NT2/D1 (cell line): ENCODE results near the gene PPM1A.
"Not testable (repeated sequence)": the region's sequence is repeated elsewhere in the genome, so short reads cannot be mapped to it uniquely, and the experiment has no call there.

Experiments used
- DNase-seq: peaks from one replicate; pipeline ENCODE4 v3.0.0-alpha.2; 2011; ENCODE audit warnings: low read depth, low spot score
- H3K27me3 ChIP-seq: 2 replicates; pipeline ENCODE4 v1.6.0; 2011; ENCODE audit warnings: mild to moderate bottlenecking; ENCODE audit not compliant: insufficient read length, insufficient read depth
- H3K36me3 ChIP-seq: 2 replicates; pipeline ENCODE4 v1.6.1; 2011; ENCODE audit warnings: mild to moderate bottlenecking, low read length, mixed read lengths; ENCODE audit not compliant: insufficient read depth, insufficient read length
- H3K4me1 ChIP-seq: 2 replicates; pipeline ENCODE4 v1.5.1; 2011; ENCODE audit not compliant: insufficient read depth, insufficient read length
- H3K4me3 ChIP-seq: 2 replicates; pipeline ENCODE4 v1.5.1; 2011; ENCODE audit warnings: low read depth; ENCODE audit not compliant: insufficient read length
- H3K9ac ChIP-seq: 2 replicates; pipeline ENCODE4 v1.6.0; 2011; ENCODE audit warnings: low read depth; ENCODE audit not compliant: insufficient read length
- H3K9me3 ChIP-seq: 2 replicates; pipeline ENCODE4 v1.5.1; 2011; ENCODE audit warnings: mild to moderate bottlenecking, low read length; ENCODE audit not compliant: insufficient read depth
- SUZ12 ChIP-seq: IDR thresholded peaks from 2 replicates; pipeline ENCODE4 v1.6.1; 2011; ENCODE audit not compliant: insufficient read length, insufficient read depth; ENCODE audit errors: extremely low read depth
- YY1 ChIP-seq: IDR thresholded peaks from 2 replicates; pipeline ENCODE4 v1.6.1; 2011; ENCODE audit not compliant: insufficient read length, insufficient read depth
- ZNF274 ChIP-seq: IDR thresholded peaks from 2 replicates; pipeline ENCODE4 v1.6.1; 2011; ENCODE audit warnings: mild to moderate bottlenecking, low read depth, low read length

PPM1A gene

GRCh38 chr14:60311417-60311816 lies 62.4 kb downstream of the PPM1A start:
- H3K4me3 ChIP-seq, result no peak overlapping the region
- no peaks in the 10 kb centered on the region for H3K27me3 ChIP-seq
- no peak for DNase-seq
- H3K36me3 ChIP-seq, result no peaks in the 10 kb centered on the region
- peaks cover 8% of the 10 kb centered on the region for H3K4me1 ChIP-seq
- H3K9ac ChIP-seq, result no peak overlapping the region
- TF ChIP-seq SUZ12, result no peak
- H3K9me3 ChIP-seq, result no peaks in the 10 kb centered on the region

GRCh38 chr14:60313093-60313492 lies 64.1 kb downstream of the PPM1A start:
- Histone ChIP-seq H3K36me3 (no peaks in the 10 kb centered on the region), H3K27me3 (no peaks in the 10 kb centered on the region), H3K4me1 (peaks cover 9% of the 10 kb centered on the region), H3K9me3 (no peaks in the 10 kb centered on the region), H3K9ac (no peak overlapping the region), H3K4me3 (no peak overlapping the region)
- DNase-seq, result no peak
- TF ChIP-seq SUZ12 (no peak), YY1 (no peak)

GRCh38 chr14:60315196-60315990 lies 66.4 kb downstream of the PPM1A start:
- Histone ChIP-seq H3K4me1 (peaks cover 9% of the 10 kb centered on the region), H3K9ac (no peak overlapping the region), H3K4me3 (no peak overlapping the region), H3K9me3 (0 out of 2 replicates have a peak, but pooled peaks cover 4% of the 10 kb centered on the region), H3K36me3 (no peaks in the 10 kb centered on the region), H3K27me3 (no peaks in the 10 kb centered on the region)
- no peak for DNase-seq
- TF ChIP-seq SUZ12 (no peak), ZNF274 (no peak)

GRCh38 chr14:60317609-60318008 lies 68.6 kb downstream of the PPM1A start:
- Histone ChIP-seq H3K4me3 (no peak overlapping the region), H3K4me1 (peaks cover 9% of the 10 kb centered on the region), H3K9me3 (0 out of 2 replicates have a peak, but pooled peaks cover 4% of the 10 kb centered on the region), H3K9ac (no peak overlapping the region), H3K27me3 (no peaks in the 10 kb centered on the region), H3K36me3 (no peaks in the 10 kb centered on the region)
- no peak for TF ChIP-seq ZNF274
- TF ChIP-seq SUZ12, result no peak
- DNase-seq, result no peak

GRCh38 chr14:60320860-60321259 lies 71.8 kb downstream of the PPM1A start:
- H3K9me3 ChIP-seq, H3K9ac ChIP-seq, DNase-seq, H3K4me1 ChIP-seq, H3K27me3 ChIP-seq, H3K36me3 ChIP-seq, H3K4me3 ChIP-seq: not testable (repeated sequence)

- Histone ChIP-seq H3K27me3 (no peaks in the 10 kb centered on the region), H3K4me3 (no peak overlapping the region), H3K9ac (no peak overlapping the region), H3K9me3 (0 out of 2 replicates have a peak, but pooled peaks cover 4% of the 10 kb centered on the region), H3K4me1 (no peaks in the 10 kb centered on the region), H3K36me3 (no peaks in the 10 kb centered on the region)
- DNase-seq, result no peak
- TF ChIP-seq YY1 (no peak), ZNF274 (no peak)
Measured at GRCh38 chr14:60323199-60323896, 74.3 kb downstream of the PPM1A start.

GRCh38 chr14:60324837-60325236 lies 75.8 kb downstream of the PPM1A start:
- Histone ChIP-seq H3K4me1 (no peaks in the 10 kb centered on the region), H3K4me3 (no peak overlapping the region), H3K9ac (no peak overlapping the region), H3K27me3 (no peaks in the 10 kb centered on the region), H3K9me3 (no peaks in the 10 kb centered on the region), H3K36me3 (no peaks in the 10 kb centered on the region)
- no peak for TF ChIP-seq ZNF274
- TF ChIP-seq SUZ12, result no peak
- TF ChIP-seq YY1, result no peak
- DNase-seq, result no peak

- H3K9me3 ChIP-seq, result no peaks in the 10 kb centered on the region
- no peaks in the 10 kb centered on the region for H3K27me3 ChIP-seq
- no peak for DNase-seq
- TF ChIP-seq SUZ12 (no peak), YY1 (no peak), ZNF274 (no peak)
- no peaks in the 10 kb centered on the region for H3K4me1 ChIP-seq
- no peak overlapping the region for H3K9ac ChIP-seq
- no peaks in the 10 kb centered on the region for H3K36me3 ChIP-seq
- H3K4me3 ChIP-seq, result no peak overlapping the region
Measured at GRCh38 chr14:60326274-60326673, 77.3 kb downstream of the PPM1A start.
